ENCODE results near the gene F5. TPM values are rescaled to one million over a fixed set of nuclear protein-coding genes. Genes with fewer than 3 reads are reported as not detected.

The F5 gene
- total RNA-seq, 1 donor from 2014 or later = 1.6 TPM

GRCh38 chr1:169513208-169513607 is 73.1 kb downstream of the F5 start:
- Histone ChIP-seq H3K27ac (no peak overlapping the region), H3K4me1 (peaks cover 10% of the 10 kb centered on the region), H3K9me3 (no peaks in the 10 kb centered on the region), H3K4me3 (no peak overlapping the region), H3K36me3 (no peaks in the 10 kb centered on the region), H3K27me3 (no peaks in the 10 kb centered on the region)
- ATAC-seq = peak; percentile 72
- DNase-seq = no peak
- TF ChIP-seq, protein P1, sequence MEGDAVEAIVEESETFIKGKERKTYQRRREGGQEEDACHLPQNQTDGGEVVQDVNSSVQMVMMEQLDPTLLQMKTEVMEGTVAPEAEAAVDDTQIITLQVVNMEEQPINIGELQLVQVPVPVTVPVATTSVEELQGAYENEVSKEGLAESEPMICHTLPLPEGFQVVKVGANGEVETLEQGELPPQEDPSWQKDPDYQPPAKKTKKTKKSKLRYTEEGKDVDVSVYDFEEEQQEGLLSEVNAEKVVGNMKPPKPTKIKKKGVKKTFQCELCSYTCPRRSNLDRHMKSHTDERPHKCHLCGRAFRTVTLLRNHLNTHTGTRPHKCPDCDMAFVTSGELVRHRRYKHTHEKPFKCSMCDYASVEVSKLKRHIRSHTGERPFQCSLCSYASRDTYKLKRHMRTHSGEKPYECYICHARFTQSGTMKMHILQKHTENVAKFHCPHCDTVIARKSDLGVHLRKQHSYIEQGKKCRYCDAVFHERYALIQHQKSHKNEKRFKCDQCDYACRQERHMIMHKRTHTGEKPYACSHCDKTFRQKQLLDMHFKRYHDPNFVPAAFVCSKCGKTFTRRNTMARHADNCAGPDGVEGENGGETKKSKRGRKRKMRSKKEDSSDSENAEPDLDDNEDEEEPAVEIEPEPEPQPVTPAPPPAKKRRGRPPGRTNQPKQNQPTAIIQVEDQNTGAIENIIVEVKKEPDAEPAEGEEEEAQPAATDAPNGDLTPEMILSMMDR (IDR thresholded peaks at IDR 0.05) = no peak
- intact Hi-C loops (cut with DNase I) = no loop called here

DNA sequence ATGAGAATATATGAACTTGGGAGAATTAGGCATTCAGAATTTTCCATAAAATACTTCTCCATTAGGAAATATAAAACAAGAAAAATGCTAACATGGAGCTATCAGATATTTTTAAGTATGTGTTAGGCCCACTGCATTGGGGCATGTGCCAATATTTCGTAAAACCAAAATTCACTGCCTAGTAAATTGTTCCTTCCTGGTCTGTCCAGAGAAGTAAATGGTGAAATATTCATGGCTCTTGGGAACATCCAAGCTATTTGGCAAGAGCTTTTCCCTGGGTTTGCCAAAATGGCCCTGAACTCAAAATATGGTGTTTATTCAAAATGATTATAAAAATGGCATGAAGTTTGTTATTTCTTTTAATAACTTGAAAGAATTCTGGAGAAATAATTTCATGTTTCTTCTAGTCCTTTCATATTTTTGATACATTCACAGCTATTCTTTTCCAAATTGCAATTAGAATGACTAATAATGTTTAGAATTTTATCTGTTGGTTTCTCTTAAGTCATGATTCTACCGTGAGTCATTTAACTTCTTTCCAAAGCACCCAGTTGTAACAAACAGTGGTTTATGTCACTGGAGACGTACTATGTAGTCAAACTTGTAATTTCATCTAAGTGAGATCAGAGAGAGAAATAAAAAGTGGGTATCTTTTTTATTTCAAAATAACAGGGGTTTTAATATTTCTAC is 74.8 kb downstream of the F5 start:
- Histone ChIP-seq H3K4me3 (no peak overlapping the region), H3K4me1 (peaks cover 10% of the 10 kb centered on the region), H3K27ac (no peak overlapping the region), H3K9me3 (no peaks in the 10 kb centered on the region), H3K27me3 (no peaks in the 10 kb centered on the region), H3K36me3 (no peaks in the 10 kb centered on the region)
- intact Hi-C loops (cut with DNase I) = no loop called here
- ATAC-seq (no peak), DNase-seq (no peak)
- TF ChIP-seq, protein P1 (IDR thresholded peaks at IDR 0.05) = no peak

GRCh38 chr1:169510060-169510459 is 76.2 kb downstream of the F5 start:
- intact Hi-C loops (cut with DNase I) = no loop called here
- DNase-seq (no peak), ATAC-seq (no peak)
- Histone ChIP-seq H3K9me3 (no peaks in the 10 kb centered on the region), H3K4me1 (peaks cover 10% of the 10 kb centered on the region), H3K4me3 (no peak overlapping the region), H3K36me3 (no peaks in the 10 kb centered on the region), H3K27ac (no peak overlapping the region), H3K27me3 (no peaks in the 10 kb centered on the region)
- TF ChIP-seq, protein P1 (IDR thresholded peaks at IDR 0.05) = no peak

DNA sequence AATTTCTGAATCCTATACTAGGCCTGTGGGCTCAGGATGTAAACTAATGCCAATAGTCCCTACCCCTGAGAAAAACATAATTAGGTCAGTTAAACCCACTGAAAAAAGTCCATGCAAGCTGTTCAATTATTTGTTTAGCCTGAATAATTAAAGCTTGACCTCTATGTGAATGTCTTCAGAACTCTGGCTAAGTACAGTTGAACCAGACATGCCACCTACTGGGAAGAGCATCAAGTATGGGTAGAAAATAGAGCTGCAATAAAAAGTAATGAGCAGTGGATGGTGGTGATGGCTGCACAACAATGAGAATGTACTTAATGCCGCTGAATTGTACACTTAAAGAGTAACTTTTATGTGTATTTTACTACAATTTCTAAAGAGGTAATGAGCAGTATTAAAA is 76.9 kb downstream of the F5 start:
- DNase-seq (no peak), ATAC-seq (peak; percentile 37)
- Histone ChIP-seq H3K9me3 (no peaks in the 10 kb centered on the region), H3K36me3 (no peaks in the 10 kb centered on the region), H3K27me3 (no peaks in the 10 kb centered on the region), H3K27ac (no peak overlapping the region), H3K4me1 (peaks cover 10% of the 10 kb centered on the region), H3K4me3 (no peak overlapping the region)
- TF ChIP-seq, protein P1 (IDR thresholded peaks at IDR 0.05) = no peak
- intact Hi-C loops (cut with DNase I) = no loop called here

- ATAC-seq (no peak), DNase-seq (no peak)
- Histone ChIP-seq H3K27me3 (no peaks in the 10 kb centered on the region), H3K4me1 (peaks cover 10% of the 10 kb centered on the region), H3K36me3 (no peaks in the 10 kb centered on the region), H3K27ac (no peak overlapping the region), H3K4me3 (no peak overlapping the region), H3K9me3 (no peaks in the 10 kb centered on the region)
- intact Hi-C loops (cut with DNase I) = no loop called here
- TF ChIP-seq, protein P1 (IDR thresholded peaks at IDR 0.05) = no peak
Observed at GRCh38 chr1:169508432-169509338, 77.6 kb downstream of the F5 start.

Data from upper lobe of right lung (tissue), 1 donor.